Activated CD8-positive, alpha-beta T cell treated with anti-CD3 and anti-CD28 coated beads, Interleukin-2, amount 10 ng/mL, durations not matched to agents 7 days and 5 days (primary cell): ENCODE measurements around the gene CHKB. TPM values are rescaled to one million over a fixed set of nuclear protein-coding genes. Genes with fewer than 3 reads are reported as not detected.
A peak's percentile ranks its signal among the peaks of the same experiment; 100 is the strongest.

Source experiments
- ATAC-seq: fragments of 150-1000 bp; cut with Tn5 transposase; one replicate; pipeline ENCODE4 v1.10.0; 2021; ENCODE audit warnings: moderate library complexity
- CTCF ChIA-PET: fragments of 350-600 bp; sonication (Branson Sonifier 250); formaldehyde crosslinking; loops from one replicate; lab custom pipeline; 2021; ENCODE audit warnings: antibody characterized with exemption; lab: Charles Lee
- POLR2A ChIA-PET: fragments of 350-600 bp; sonication (Branson Sonifier 250); formaldehyde crosslinking; loops from one replicate; lab custom pipeline; 2021; ENCODE audit warnings: antibody characterized with exemption; lab: Charles Lee
- DNase-seq: peaks from one replicate; pipeline ENCODE4 v3.0.0-alpha.2; 2020
- H3K27ac Mint-ChIP-seq: one replicate; pipeline ENCODE4 v1.8.0; 2021; ENCODE audit warnings: mild to moderate bottlenecking, mixed read lengths
- H3K27me3 Mint-ChIP-seq: one replicate; pipeline ENCODE4 v1.8.0; 2021; ENCODE audit warnings: low read depth, mixed read lengths
- H3K36me3 Mint-ChIP-seq: one replicate; pipeline ENCODE4 v1.8.0; 2021; ENCODE audit warnings: low read depth, mixed read lengths
- H3K4me1 Mint-ChIP-seq: one replicate; pipeline ENCODE4 v1.8.0; 2021; ENCODE audit warnings: low read depth, mixed read lengths
- H3K4me3 Mint-ChIP-seq: one replicate; pipeline ENCODE4 v1.8.0; 2021; ENCODE audit warnings: mild to moderate bottlenecking, mixed read lengths
- H3K9me3 Mint-ChIP-seq: one replicate; pipeline ENCODE4 v1.8.0; 2022; ENCODE audit warnings: mixed read lengths; ENCODE audit not compliant: insufficient read depth
- total RNA-seq, 2 experiments: library from RNA; stranded (reverse); gene quantifications; one replicate each; pipeline ENCODE4 v1.2.3, GENCODE V29; 2021

Gene CHKB
- total RNA-seq, 2 experiments from 2014 or later: 98.9 to 101 TPM

GRCh38 chr22:50570861-50571260 is 11.8 kb downstream of the CHKB start:
- POLR2A ChIA-PET: interaction anchor here (0.6 kb wide), 1 partner anchor 454 kb away, joined by 3 read pairs; no protein-coding TSS in a partner anchor
- H3K27ac Mint-ChIP-seq: no peak overlapping the region
- H3K36me3 Mint-ChIP-seq: peaks cover 28% of the 10 kb centered on the region
- no peaks in the 10 kb centered on the region for H3K4me1 Mint-ChIP-seq
- H3K4me3 Mint-ChIP-seq: no peak overlapping the region
- no peaks in the 10 kb centered on the region for H3K9me3 Mint-ChIP-seq
- CTCF ChIA-PET: no interaction called here
- no peak for ATAC-seq
- H3K27me3 Mint-ChIP-seq: no peaks in the 10 kb centered on the region
- DNase-seq: no peak

- ChIA-PET CTCF (no interaction called here), POLR2A (interaction anchor here (0.6 to 1.6 kb wide), 3 partner anchors 25 to 453 kb away, joined by 3 to 7 read pairs (median 3); partner anchors contain the start of gene KLHDC7B)
- no peak for DNase-seq
- Mint-ChIP-seq H3K36me3 (peaks cover 28% of the 10 kb centered on the region), H3K4me1 (no peaks in the 10 kb centered on the region), H3K27ac (no peak overlapping the region), H3K4me3 (no peak overlapping the region), H3K9me3 (no peaks in the 10 kb centered on the region), H3K27me3 (no peaks in the 10 kb centered on the region)
- ATAC-seq: no peak
These were observed 12.6 kb downstream of the CHKB start for GRCh38 chr22:50569896-50570535.

- peaks cover 5% of the 10 kb centered on the region for H3K27me3 Mint-ChIP-seq
- POLR2A ChIA-PET: interaction anchor here (0.8 to 1.6 kb wide), 2 partner anchors 24 to 30 kb away, joined by 3 to 7 read pairs; partner anchors contain the start of gene KLHDC7B
- no peak for DNase-seq
- peaks cover 28% of the 10 kb centered on the region for H3K36me3 Mint-ChIP-seq
- H3K4me3 Mint-ChIP-seq: no peak overlapping the region
- CTCF ChIA-PET: no interaction called here
- no peaks in the 10 kb centered on the region for H3K4me1 Mint-ChIP-seq
- H3K27ac Mint-ChIP-seq: no peak overlapping the region
- no peaks in the 10 kb centered on the region for H3K9me3 Mint-ChIP-seq
- ATAC-seq: no peak
These were observed 13.6 kb downstream of the CHKB start for GRCh38 chr22:50569041-50569459.

DNA sequence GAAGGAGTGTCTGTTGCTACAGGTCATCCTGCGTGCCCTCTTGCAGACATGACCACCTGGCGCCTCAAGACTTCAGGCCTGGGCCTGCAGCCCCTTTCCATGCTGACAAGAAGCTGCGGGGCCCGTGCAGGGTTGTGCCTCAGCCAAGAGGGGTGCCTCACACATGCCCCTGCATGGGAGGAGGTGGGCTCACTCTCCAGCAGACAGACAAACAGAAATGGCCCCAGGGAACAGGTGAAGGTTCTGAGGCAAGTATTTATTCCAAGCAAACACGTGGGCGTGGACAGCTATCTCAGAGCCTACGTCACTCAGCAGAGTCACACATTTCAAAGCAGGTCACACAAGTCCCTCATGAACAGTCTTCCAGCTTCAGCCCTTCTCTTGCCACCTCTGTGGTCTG is 14.0 kb downstream of the CHKB start:
- Mint-ChIP-seq H3K27me3 (peaks cover 6% of the 10 kb centered on the region), H3K9me3 (no peaks in the 10 kb centered on the region), H3K27ac (no peak overlapping the region), H3K4me1 (peaks cover 3% of the 10 kb centered on the region), H3K4me3 (no peak overlapping the region), H3K36me3 (peaks cover 28% of the 10 kb centered on the region)
- ChIA-PET POLR2A (no interaction called here), CTCF (no interaction called here)
- ATAC-seq (no peak), DNase-seq (no peak)

- no peak overlapping the region for H3K4me3 Mint-ChIP-seq
- ChIA-PET CTCF (no interaction called here), POLR2A (no interaction called here)
- H3K27ac Mint-ChIP-seq: no peak overlapping the region
- H3K4me1 Mint-ChIP-seq: peaks cover 11% of the 10 kb centered on the region
- DNase-seq (no peak), ATAC-seq (no peak)
- H3K36me3 Mint-ChIP-seq: peaks cover 28% of the 10 kb centered on the region
- H3K27me3 Mint-ChIP-seq: peaks cover 6% of the 10 kb centered on the region
- H3K9me3 Mint-ChIP-seq: no peaks in the 10 kb centered on the region
These were observed 14.9 kb downstream of the CHKB start for GRCh38 chr22:50567721-50568252.

DNA sequence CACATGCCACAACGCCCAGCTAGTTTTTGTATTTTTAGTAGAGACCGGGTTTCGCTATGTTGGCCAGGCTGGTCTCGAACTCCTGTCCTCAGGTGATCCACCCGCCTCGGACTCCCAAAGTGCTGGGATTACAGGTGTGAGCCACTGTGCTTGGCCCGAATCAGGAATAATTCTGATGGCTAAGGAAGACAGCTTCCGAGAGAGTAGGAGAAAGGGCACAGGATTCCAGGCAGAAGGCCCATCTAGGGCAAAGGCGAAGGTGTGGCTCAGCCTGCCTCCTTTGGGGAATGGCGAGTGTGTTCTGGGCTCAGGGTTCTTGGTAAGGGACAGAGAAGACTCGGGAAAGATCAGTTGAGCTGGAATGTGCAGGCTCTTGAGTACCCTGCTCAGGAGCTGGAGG is 18.4 kb downstream of the CHKB start:
- peaks cover 19% of the 10 kb centered on the region for H3K4me1 Mint-ChIP-seq
- no peak overlapping the region for H3K27ac Mint-ChIP-seq
- ATAC-seq (no peak), DNase-seq (no peak)
- H3K27me3 Mint-ChIP-seq: peaks cover 11% of the 10 kb centered on the region
- ChIA-PET POLR2A (interaction anchor here (1.2 to 3.3 kb wide), 6 partner anchors 9 to 39 kb away, joined by 3 to 58 read pairs (median 13); partner anchors contain the start of genes SCO2 and TYMP), CTCF (interaction anchor here (1.4 to 4.2 kb wide), 8 partner anchors 15 to 57 kb away, joined by 3 to 57 read pairs (median 12); partner anchors contain the start of genes KLHDC7B and SCO2)
- peak overlapping the region; percentile 10 for H3K4me3 Mint-ChIP-seq
- H3K36me3 Mint-ChIP-seq: peaks cover 13% of the 10 kb centered on the region
- H3K9me3 Mint-ChIP-seq: no peaks in the 10 kb centered on the region

DNA sequence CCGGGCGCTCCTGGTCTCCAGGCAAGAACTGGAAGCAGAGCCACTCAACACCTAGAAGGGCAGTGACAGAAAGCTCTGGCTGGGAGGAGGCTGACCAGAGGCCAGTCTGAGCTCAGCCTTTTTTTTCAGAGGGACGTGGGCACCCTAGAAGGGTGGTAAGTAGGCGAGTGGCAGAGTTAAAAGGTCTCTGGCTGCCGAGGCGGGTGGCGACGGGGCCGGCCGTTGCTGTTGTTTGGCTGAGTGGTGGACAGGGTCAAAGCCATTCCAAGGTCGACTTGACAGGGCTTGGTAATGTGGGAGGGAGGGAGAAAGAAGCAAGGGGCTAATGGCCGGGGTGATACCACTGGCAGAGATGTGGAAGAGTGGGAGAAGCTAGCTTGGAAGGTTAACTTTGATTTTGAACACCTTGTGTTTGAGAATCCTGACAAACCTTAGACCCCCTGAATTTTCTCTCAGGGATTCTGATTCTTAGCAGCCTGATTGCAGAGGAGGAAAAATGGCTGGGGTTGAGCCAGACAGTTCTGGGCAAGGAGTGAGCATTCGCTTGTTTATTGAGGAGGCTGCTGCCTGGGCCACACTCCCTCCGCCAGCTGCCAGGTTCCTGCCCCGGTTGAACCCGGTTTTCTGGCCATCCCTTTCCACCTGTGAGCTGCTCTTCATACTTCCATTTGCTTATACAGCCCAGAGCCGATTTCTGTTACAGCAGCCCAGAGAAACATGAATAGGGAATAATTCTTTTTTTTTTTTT is 19.1 kb downstream of the CHKB start:
- ChIA-PET CTCF (interaction anchor here (0.7 to 4.2 kb wide), 22 partner anchors 10 to 113 kb away, joined by 3 to 57 read pairs (median 7); partner anchors contain the start of genes CHKB, KLHDC7B, LMF2 and NCAPH2), POLR2A (interaction anchor here (0.6 to 3.3 kb wide), 17 partner anchors 10 to 58 kb away, joined by 3 to 58 read pairs (median 6); partner anchors contain the start of genes CHKB, CPT1B, KLHDC7B and LMF2)
- ATAC-seq (no peak), DNase-seq (no peak)
- H3K9me3 Mint-ChIP-seq: no peaks in the 10 kb centered on the region
- H3K4me1 Mint-ChIP-seq: peaks cover 19% of the 10 kb centered on the region
- peak overlapping the region; percentile 91 for H3K4me3 Mint-ChIP-seq
- H3K36me3 Mint-ChIP-seq: peaks cover 6% of the 10 kb centered on the region
- peak overlapping the region; percentile 85 for H3K27ac Mint-ChIP-seq
- H3K27me3 Mint-ChIP-seq: peaks cover 14% of the 10 kb centered on the region

GRCh38 chr22:50562523-50563412 is 19.9 kb downstream of the CHKB start, which contains the start of gene SYCE3:
TSS of gene SYCE3 (minus strand) at chr22:50562919. CDS start at chr22:50556405, 6,514 bp downstream.
- Mint-ChIP-seq H3K4me3 (peak within 1 kb of the TSS; percentile 91), H3K9me3 (no peaks in the 10 kb centered on the region), H3K27me3 (peaks cover 16% of the 10 kb centered on the region), H3K27ac (peak within 1 kb of the TSS; percentile 85), H3K4me1 (peaks cover 19% of the 10 kb centered on the region), H3K36me3 (peaks cover 3% of the 10 kb centered on the region)
- peak; percentile 97 for ATAC-seq
- peak; percentile 98 for DNase-seq
- POLR2A ChIA-PET: interaction anchor here (0.6 to 3.3 kb wide), 15 partner anchors 10 to 59 kb away, joined by 3 to 58 read pairs (median 6); partner anchors contain the start of genes CHKB, CPT1B, KLHDC7B and LMF2
- CTCF ChIA-PET: interaction anchor here (0.7 to 4.2 kb wide), 22 partner anchors 9 to 112 kb away, joined by 3 to 57 read pairs (median 7); partner anchors contain the start of genes CHKB, KLHDC7B, LMF2 and NCAPH2

DNA sequence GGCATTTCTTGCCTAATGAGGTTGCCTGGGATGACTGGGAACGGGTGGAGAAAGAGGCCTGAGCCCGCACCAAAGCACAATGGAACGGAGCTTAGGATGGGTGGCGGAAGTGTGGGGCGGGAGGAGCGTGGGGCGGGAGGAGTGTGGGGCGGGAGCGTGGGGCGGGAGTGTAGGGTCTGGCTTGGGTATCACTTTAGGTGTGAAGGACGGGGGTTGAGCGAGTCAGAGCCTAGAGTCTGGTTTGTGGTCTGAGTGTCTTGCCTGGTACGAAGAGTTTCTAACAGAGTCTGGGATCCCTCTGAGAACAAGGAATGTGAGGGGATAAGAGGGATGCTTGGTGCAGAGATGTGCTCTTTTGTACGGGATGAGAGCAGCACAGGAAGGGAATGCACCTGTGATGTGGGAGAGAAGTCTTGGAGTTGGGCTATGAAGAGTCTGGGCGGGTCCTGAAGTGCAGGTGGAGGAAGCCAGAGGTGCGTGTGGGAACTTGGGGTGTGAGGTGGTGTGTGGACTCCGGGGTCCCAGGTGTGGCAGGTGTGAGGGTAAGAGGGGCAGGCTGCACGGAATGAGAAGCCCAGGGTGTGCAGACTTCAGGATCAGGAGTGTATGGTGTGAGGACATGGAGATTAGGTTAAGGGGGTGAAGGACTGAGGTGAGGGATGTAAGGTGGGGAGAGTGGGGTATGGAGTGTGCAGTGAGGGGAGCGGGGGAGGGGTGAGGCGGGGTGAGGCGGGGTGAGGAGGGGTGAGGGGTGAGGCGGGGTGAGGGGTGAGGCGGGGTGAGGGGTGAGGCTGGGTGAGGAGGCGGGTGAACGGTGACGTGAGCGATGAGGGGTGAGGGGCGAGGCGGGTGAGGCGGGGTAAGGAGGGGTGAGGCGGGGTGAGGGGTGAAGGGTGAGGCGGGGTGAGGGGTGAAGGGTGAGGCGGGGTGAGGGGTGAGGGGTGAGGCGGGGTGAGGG is 21.0 kb downstream of the CHKB start:
- no peak for DNase-seq
- ChIA-PET CTCF (interaction anchor here (2.8 kb wide), 1 partner anchor 35 kb away, joined by 11 read pairs; the partner anchor contains the start of gene SCO2), POLR2A (interaction anchor here (1.2 to 2.2 kb wide), 3 partner anchors 13 to 36 kb away, joined by 3 to 11 read pairs (median 10); partner anchors contain the start of gene SCO2)
- Mint-ChIP-seq H3K9me3 (no peaks in the 10 kb centered on the region), H3K4me1 (peaks cover 19% of the 10 kb centered on the region), H3K36me3 (no peaks in the 10 kb centered on the region), H3K4me3 (peak overlapping the region; percentile 53), H3K27me3 (peaks cover 16% of the 10 kb centered on the region), H3K27ac (peak overlapping the region; percentile 84)
- ATAC-seq: no peak
